H54 (cell line): ENCODE data around the gene SPOPL.
A peak's percentile ranks its signal among the peaks of the same experiment; 100 is the strongest.
"Not testable (repeated sequence)": the region's sequence is repeated elsewhere in the genome, so short reads cannot be mapped to it uniquely, and the experiment has no call there.

Experiments
- DNase-seq: peaks from one replicate; pipeline ENCODE4 v3.0.0; 2011; ENCODE audit warnings: low spot score, mixed read lengths; ENCODE audit not compliant: insufficient read length
- FAIRE-seq: peaks from 3 replicates; lab custom pipeline; 2011; peaks lifted over from hg19 to GRCh38; lab: Jason Lieb, UNC
- POLR2A ChIP-seq: IDR thresholded peaks from 2 replicates; pipeline ENCODE4 v1.6.1; 2011; ENCODE audit warnings: low read depth, mild to moderate bottlenecking, low read length

Gene SPOPL

DNA sequence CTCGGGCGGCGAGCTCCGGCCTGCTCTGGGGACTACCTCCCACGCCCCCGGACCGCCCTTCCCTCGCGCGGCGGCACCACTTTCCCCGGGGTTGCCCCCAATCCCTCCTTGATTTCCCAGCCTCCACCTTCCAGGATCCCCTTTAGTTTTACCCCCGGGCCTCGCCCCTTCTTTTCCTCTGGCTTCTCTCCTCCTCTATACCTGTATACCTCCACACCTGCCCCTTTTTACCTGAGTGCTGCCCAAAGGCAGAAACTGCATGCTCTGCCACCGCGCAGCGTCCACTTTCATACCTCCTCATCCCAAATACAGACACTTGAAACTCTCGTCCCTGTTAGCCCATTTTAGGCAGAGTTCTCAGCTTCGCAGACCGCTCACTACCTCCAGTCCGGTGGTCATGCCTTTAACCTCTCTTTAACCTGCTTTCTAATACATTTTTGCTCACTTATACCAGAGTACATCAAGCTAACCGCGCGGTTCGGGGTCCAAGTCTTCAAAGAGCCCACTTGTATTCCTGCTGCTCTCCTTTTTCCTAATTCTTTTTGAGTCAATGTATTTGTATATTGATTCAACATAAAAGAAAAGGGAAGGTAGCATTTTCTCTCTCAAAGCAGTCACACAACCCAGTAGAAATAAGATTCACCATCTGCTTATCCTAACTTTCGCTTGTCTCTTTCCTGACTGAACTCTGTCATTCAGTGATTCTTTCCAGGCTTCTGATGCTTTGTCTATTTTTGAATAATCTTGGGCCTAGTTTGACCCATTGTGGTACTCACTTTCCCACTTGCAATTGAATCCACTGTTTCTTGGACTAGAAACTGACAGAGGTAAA, 901 bp downstream of the SPOPL start:
- FAIRE-seq (peak; percentile 85), DNase-seq (no peak)

DNA sequence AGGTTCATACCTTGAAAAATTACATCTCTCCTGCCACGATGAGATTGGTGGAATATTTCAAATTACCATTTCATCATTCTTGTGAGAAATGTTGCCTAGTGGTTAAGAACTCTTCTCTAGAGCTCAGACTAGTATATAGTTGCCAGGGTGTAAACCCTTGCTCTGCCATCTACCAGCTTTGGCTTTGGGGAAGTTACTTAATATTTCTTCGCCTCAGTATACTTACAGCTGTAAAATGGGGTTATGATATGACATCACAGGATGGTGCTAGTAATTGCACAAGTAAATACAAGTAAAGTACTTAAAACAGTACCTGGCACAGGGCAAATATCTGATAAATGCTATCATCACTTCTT, 1.5 kb downstream of the SPOPL start:
- no peak for TF ChIP-seq POLR2A
- DNase-seq (no peak), FAIRE-seq (no peak)

More for the DNA sequence above, 901 bp downstream of the SPOPL start:
- no peak for TF ChIP-seq POLR2A

DNA sequence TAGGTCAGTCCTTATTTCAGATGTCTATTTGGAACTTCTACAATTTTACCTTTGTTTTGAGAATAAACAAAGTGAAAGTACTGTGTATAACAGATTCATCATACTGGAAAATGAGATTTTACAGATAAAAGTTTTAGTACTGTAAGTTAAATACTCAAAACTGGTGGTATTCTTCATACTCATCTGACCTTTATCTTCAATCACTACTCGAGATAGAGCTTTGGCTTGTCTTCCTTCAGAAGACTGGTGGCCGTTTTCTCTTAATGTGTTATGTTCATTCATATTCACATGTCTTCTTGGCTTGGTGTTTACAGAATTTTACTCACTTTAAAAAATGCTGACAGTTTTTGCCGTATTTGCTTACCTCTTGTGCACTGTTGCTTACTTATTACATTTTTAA, 2.1 kb downstream of the SPOPL start:
- no peak for TF ChIP-seq POLR2A
- DNase-seq, result no peak
- FAIRE-seq, result peak; percentile 11

GRCh38 chr2:138504092-138504491, 2.5 kb downstream of the SPOPL start:
- no peak for FAIRE-seq
- no peak for TF ChIP-seq POLR2A
- no peak for DNase-seq

- DNase-seq (no peak), FAIRE-seq (no peak)
- TF ChIP-seq POLR2A, result no peak
Measured at GRCh38 chr2:138504546-138505235, 3.1 kb downstream of the SPOPL start.

DNA sequence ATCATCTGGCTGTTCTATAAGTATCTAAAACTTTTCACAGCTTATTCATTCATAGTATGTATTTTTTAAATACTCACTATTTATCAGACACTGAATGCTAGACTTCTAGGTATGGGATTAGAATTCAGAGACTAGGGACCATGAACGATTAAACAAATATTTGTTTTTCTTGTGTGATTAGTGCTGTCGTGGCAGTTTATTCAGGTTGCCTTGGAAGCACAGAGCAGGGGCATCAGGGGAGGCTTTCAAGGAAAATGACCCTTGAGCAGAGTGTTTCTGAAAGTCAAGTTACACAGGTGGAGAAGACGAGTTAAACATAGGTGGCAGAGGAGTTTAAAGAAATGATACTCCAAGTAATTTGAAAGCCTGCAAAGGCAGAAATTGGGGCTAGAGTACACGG, 5.7 kb downstream of the SPOPL start:
- TF ChIP-seq POLR2A, result no peak
- DNase-seq, result no peak
- no peak for FAIRE-seq

- no peak for FAIRE-seq
Measured at GRCh38 chr2:138510319-138510718, 8.7 kb downstream of the SPOPL start.

DNA sequence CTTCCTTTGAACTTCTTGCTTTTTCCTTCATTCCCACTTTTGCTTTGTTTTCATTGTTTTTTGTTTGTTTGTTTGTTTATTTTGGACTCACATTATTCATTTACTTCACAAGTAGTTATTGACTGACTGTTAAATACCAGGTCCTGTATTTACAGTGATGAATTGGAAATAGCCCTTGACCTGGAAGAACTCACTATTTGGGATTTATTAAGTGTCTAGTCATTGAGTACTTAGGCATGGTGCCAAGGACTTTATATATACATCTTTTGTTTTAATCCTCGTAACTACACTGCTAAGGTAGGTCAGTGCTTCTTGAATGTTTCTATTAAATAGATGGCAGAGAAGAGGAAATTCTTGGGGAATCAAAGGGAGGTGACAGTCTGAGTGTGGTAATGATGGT, 11.1 kb downstream of the SPOPL start:
- DNase-seq, result no peak
- FAIRE-seq, result peak; percentile 11
- no peak for TF ChIP-seq POLR2A

More at GRCh38 chr2:138510319-138510718, 8.7 kb downstream of the SPOPL start:
- TF ChIP-seq POLR2A, result no peak
- no peak for DNase-seq

GRCh38 chr2:138514173-138514572, 12.6 kb downstream of the SPOPL start:
- no peak for TF ChIP-seq POLR2A
- DNase-seq, result no peak
- FAIRE-seq, result no peak

- DNase-seq (no peak), FAIRE-seq (peak; percentile 15)
Measured at GRCh38 chr2:138515092-138515491, 13.5 kb downstream of the SPOPL start.

GRCh38 chr2:138516030-138516704, 14.6 kb downstream of the SPOPL start:
- DNase-seq (no peak), FAIRE-seq (peak; percentile 62)
- TF ChIP-seq POLR2A, result no peak

More at GRCh38 chr2:138515092-138515491, 13.5 kb downstream of the SPOPL start:
- TF ChIP-seq POLR2A, result no peak

DNA sequence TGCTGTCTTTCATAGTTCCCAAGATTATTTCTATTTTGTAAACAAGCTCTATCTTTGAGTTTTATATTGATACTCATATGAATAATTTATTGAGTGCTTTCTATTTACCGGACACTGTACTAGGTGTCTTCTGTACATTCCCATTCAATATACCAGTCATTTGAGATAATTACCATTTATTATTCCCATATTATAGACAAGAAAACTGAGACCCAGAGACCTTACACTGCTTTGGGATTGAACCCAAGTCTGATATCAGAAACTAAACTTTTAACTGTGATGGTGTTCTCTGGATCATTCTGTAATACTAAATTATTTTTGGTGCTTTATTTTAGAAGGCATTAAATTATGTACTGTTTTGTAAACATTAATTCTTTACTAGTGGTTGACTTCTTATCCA, 17.3 kb downstream of the SPOPL start:
- no peak for TF ChIP-seq POLR2A
- FAIRE-seq (no peak), DNase-seq (no peak)

DNA sequence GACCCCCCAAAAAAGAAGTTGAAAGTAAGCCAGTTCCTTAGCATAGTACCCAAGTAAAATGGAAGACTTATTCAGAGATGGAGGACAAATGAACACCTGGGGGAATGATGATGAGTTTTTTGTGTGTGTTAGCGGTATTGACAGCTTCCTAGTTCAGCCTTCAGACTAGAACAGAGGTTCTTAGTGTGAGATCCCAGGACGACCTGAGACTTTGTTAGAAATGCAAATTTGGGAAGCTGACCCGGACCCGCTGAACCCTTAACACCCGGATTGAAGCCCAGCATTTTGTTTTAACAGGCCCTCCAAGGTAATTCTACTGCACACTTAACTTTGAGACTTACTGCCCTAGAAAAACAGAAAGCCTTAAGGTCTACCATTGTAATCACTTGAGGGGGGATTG, 20.3 kb downstream of the SPOPL start:
- no peak for DNase-seq

DNA sequence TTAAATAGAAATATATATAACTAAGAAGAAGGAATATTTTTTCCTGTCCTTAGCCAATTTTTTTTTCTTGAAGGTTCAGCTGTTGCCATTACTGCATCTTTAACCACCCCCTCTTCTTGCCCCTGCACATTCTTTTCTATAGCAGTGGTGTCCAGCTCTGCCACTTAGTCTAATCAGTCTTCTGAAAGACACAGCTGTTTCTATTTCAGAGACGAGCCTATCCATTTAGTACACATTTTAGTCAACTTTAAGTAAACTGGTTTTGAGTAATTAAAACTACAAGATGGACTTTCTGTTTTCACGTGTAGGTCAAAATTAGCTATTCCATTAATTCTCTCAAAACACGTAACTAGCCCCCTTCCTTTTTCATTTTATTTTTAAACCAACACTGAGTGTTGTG, 21.0 kb downstream of the SPOPL start:
- DNase-seq (no peak), FAIRE-seq (no peak)
- TF ChIP-seq POLR2A, result no peak

More for the DNA sequence above, 20.3 kb downstream of the SPOPL start:
- no peak for TF ChIP-seq POLR2A
- FAIRE-seq, result no peak

DNA sequence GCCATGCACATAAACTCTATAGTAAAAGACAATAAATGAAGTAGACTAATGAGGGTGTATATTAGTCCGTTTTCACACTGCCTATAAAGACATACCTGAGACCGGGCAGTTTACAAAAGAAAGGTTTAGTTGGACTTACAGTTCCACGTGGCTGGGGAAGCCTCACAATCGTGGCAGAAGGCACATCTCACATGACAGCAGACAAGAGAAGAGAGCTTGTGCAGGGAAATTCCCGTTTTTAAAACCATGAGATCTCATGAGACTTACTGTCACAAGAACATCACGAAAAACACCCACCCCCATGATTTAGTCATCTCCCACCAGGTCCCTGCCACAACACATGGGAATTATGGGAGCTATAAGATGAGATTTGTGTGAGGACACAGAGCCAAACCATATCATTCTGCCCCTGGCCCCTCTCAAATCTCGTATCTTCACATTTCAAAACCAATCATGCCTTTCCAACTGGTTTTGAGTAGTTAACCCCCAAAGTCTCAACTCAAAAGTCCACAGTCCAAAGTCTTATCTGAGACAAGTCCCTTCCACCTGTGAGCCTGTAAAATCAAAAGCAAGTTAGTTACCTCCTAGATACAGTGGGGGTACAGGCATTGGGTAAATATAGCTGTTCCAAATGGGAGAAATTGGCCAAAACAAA, 21.6 kb downstream of the SPOPL start:
- DNase-seq, FAIRE-seq: not testable (repeated sequence)

DNA sequence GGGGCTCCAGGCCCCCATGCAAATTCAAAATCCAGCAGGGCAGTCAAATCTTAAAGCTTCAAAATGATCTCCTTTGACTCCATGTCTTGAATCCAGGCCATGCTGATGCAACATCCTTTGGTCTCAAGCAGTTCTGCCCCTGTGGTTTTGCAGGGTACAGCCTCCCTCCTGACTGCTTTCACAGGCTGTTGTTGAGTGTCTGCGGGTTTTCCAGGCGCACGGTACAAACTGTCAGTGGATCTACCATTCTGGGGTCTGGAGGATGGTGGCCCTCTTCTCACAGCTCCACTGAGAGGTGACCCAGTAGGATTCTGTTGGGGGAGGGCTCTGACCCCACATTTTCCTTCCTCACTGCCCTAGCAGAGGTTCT, 22.1 kb downstream of the SPOPL start:
- not testable (repeated sequence) for DNase-seq, FAIRE-seq

DNA sequence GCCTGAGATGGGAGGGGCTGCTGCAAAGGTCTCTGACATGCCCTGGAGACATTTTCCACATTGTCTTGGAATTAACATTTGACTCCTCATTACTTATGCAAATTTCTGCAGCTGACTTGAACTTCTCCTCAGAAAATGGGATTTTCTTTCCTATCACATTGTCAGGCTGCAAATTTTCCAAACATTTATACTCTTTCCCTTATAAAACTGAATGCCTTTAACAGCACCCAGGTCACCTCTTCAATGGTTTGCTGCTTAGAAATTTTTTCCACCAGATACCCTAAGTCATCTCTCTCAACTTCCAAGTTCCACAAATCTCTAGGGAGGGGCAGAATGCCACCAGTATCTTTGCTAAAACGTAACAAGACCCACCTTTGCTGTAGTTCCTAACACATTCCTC, 22.8 kb downstream of the SPOPL start:
- not testable (repeated sequence) for DNase-seq, FAIRE-seq
